ENCODE measurements around the gene EYA4. TPM values are rescaled to one million over a fixed set of nuclear protein-coding genes. Genes with fewer than 3 reads are reported as not detected.

EYA4 gene
- total and polyA plus RNA-seq, 2 of the 4 experiments (the other 2 are of a cell fraction) = 5.7 to 11.1 TPM

DNA sequence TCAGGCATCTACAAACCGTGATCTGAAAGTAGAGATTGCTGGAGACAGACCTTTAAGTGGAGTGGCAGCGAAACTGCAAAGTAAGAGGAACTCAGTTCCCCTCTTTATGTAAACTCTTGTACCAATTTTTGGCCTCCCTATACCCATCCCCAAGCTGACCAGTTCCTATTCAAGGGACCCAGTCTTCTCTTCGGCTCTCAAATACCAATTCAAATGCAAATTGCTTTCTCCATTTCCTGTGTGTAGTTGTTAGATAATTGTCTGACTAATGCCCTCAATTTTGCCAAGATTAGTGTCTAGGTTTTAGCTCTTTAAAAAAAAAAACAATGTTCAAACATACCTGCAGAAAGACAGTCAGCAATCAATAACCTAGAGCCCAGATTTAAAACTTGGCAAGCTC is 150.9 kb downstream of the EYA4 start:
- H3K23ac ChIP-seq (ENCODE audit: low read depth, low read length) = no peak overlapping the region
- no peak overlapping the region for H2AFZ ChIP-seq (replicated peaks; ENCODE audit: low read length, poor library complexity)
- TF ChIP-seq RAD21 (IDR thresholded peaks at IDR 0.05; ENCODE audit: low read length) (no peak), BHLHE40 (IDR thresholded peaks at IDR 0.05; ENCODE audit: low read depth, low read length) (no peak), MAZ (IDR thresholded peaks at IDR 0.05; ENCODE audit: borderline replicate concordance, low read depth, low read length) (no peak)
- WGBS, 2 experiments (ENCODE audit: extremely low coverage in 2 of 2, insufficient read length in 1 of 2) = no CpG with 5 or more reads among the region's 3 CpGs
- H2AK9ac ChIP-seq (replicated peaks; ENCODE audit: low read depth, low read length, poor library complexity) = no peak overlapping the region
- H2BK5ac ChIP-seq (ENCODE audit: low read depth, low read length, poor library complexity, severe bottlenecking) = no peak overlapping the region
- DNase-seq (no peak), ATAC-seq (ENCODE audit: low read depth) (no peak)
- peaks cover 2% of the 10 kb centered on the region; the same call in 1 of the 2 replicates for H3K4me1 ChIP-seq (ENCODE audit: control insufficient read depth, insufficient read depth, low read length)
- H3K4ac ChIP-seq (ENCODE audit: low read depth, low read length) = no peak overlapping the region
- H3K36me3 ChIP-seq (ENCODE audit: control insufficient read depth, insufficient read depth, low read length) = no peaks in the 10 kb centered on the region; the same call in 1 of the 2 replicates
- H3K9me1 ChIP-seq (ENCODE audit: insufficient read depth, low read length) = no peaks in the 10 kb centered on the region; the same call in 1 of the 2 replicates
- H3K79me1 ChIP-seq (ENCODE audit: low read depth in 1 of 2, low read length in 2 of 2) = peaks cover 2 to 3% of the 10 kb centered on the region in 2 experiments; a peak in 2 of 4 replicates
- H3K56ac ChIP-seq (ENCODE audit: extremely low read depth, insufficient read depth, low read length) = no peak overlapping the region
- no peak overlapping the region for H3K9ac ChIP-seq (ENCODE audit: low read depth, low read length)
- no peaks in the 10 kb centered on the region; the same call in 1 of the 2 replicates for H4K20me1 ChIP-seq (ENCODE audit: insufficient read depth, low read length)
- no peak overlapping the region for H3K14ac ChIP-seq (replicated peaks; ENCODE audit: low read depth, low read length)
- H4K91ac ChIP-seq (ENCODE audit: insufficient read depth, low read depth, low read length) = no peak overlapping the region
- no peak overlapping the region for H4K5ac ChIP-seq (ENCODE audit: low read depth, low read length)
- no peak overlapping the region for H2AK5ac ChIP-seq (ENCODE audit: low read depth, low read length)
- no peaks in the 10 kb centered on the region for H3K9me3 ChIP-seq (ENCODE audit: control insufficient read depth, insufficient read depth, low read length)
- H3K4me2 ChIP-seq (ENCODE audit: low read depth, low read length) = no peak overlapping the region
- no peak overlapping the region for H3K27ac ChIP-seq (ENCODE audit: insufficient read depth, low read length)
- H3K27me3 ChIP-seq (ENCODE audit: control insufficient read depth, insufficient read depth, low read length) = no peaks in the 10 kb centered on the region
- in situ Hi-C loops (cut with MboI; ENCODE audit: low sequenced_read_pairs) (no loop called here), intact Hi-C loops (cut with micrococcal nuclease) (no loop called here), dilution Hi-C loops (cut with HindIII; ENCODE audit: low sequenced_read_pairs, unreplicated experiment) (no loop called here)
- H2BK120ac ChIP-seq (ENCODE audit: low read depth, low read length) = no peak overlapping the region
- H3K4me3 ChIP-seq (ENCODE audit: insufficient read depth, low read depth, low read length) = no peak overlapping the region
- H4K8ac ChIP-seq (ENCODE audit: low read depth in 2 of 2, low read length in 2 of 2) = no peak overlapping the region
- ChIA-PET POLR2A (ENCODE audit: unreplicated experiment) (interaction anchor here (0.6 kb wide), 1 partner anchor 9 kb away, joined by 5 read pairs; no protein-coding TSS in a partner anchor), CTCF (no interaction called here)
- H3K18ac ChIP-seq (ENCODE audit: low read depth, low read length) = no peak overlapping the region
- no peak overlapping the region for H2BK20ac ChIP-seq (ENCODE audit: low read depth, low read length)
- BruUV-seq (replicated peaks) = no TSS peak
- H2BK15ac ChIP-seq (ENCODE audit: low read depth, low read length) = no peak overlapping the region

Data from IMR-90 (cell line).